Measurements from ENCODE around the gene ZHX3.

GRCh38 chr20:41272339-41272738, 45.2 kb downstream of the ZHX3 start:
- TF ChIP-seq TAF1 (IDR thresholded peaks at IDR 0.05; ENCODE audit: low read depth, low read length), result no peak
- TF ChIP-seq POLR2A (IDR thresholded peaks at IDR 0.05; ENCODE audit: low read depth, low read length), result no peak
- TF ChIP-seq POLR2AphosphoS5 (IDR thresholded peaks at IDR 0.05; ENCODE audit: low read depth, low read length), result no peak
- no peak for TF ChIP-seq SPI1 (IDR thresholded peaks at IDR 0.05; ENCODE audit: low read depth, low read length)

Data from GM12891 (cell line).